GM19452 (cell line): ENCODE results near the gene YJEFN3.

Source experiments
- ATAC-seq: cut with Tn5 transposase; IDR thresholded peaks from one replicate; pipeline ENCODE4 v1.9.1; 2021; ENCODE audit not compliant: unreplicated experiment

Gene YJEFN3

DNA sequence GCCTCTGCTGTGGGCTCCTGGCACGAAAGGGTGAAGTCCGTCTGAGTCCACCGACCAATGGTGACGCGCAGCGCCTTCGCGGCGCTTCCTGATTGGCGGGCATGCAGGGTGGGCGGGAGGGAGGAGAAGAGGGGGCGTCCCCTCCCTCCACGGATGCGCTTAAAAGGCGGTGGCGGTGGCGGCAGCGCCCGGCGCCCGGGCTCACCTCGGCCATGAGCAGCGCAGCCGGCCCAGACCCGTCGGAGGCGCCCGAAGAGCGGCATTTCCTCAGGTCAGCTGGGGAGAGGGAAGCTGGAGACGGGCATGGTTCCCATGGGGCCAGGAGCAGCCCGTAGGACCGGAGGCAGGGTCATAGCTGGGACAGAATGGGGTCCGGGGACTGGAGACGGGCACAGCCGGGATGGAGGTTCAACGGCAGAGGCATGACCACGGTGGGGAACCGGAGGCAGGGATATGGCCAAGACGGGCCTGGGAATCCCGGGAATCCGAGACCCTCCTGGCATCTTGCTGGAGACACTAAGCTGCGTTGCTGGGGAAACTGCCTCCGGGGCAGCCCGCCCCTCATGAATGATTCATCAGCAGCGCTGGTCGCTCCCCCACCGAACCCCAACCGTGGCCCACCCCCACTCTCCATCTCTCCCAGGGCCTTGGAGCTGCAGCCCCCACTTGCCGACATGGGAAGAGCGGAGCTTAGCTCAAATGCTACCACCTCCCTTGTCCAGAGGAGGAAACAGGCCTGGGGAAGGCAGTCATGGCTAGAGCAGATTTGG lies at the start of gene YJEFN3:
Gene YJEFN3, plus strand, starts transcription at position 191 of the 770 bp plus-strand sequence. Its CDS starts 22 bp downstream, at position 213.
- ATAC-seq: no peak

DNA sequence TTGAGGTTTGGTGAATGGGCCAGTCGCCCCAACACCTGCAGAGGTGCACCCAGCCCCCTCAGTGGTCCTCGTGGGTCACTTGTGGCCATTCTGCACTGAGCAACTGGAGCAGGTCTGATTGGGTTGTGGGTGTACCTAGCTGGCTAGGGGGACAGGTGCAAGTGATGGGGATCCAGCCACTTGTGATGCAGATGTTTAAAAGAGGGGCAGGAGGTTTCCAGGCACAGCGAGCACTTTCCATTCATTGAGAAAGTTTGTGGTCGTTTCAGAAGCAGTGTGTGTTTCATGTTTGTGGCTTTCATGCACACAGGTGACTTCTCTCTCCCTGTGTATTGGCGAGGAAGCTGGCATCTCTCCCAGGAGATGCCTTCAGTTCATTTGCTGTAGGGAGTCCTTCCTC lies 48.0 kb upstream of the YJEFN3 start:
- no peak for ATAC-seq

DNA sequence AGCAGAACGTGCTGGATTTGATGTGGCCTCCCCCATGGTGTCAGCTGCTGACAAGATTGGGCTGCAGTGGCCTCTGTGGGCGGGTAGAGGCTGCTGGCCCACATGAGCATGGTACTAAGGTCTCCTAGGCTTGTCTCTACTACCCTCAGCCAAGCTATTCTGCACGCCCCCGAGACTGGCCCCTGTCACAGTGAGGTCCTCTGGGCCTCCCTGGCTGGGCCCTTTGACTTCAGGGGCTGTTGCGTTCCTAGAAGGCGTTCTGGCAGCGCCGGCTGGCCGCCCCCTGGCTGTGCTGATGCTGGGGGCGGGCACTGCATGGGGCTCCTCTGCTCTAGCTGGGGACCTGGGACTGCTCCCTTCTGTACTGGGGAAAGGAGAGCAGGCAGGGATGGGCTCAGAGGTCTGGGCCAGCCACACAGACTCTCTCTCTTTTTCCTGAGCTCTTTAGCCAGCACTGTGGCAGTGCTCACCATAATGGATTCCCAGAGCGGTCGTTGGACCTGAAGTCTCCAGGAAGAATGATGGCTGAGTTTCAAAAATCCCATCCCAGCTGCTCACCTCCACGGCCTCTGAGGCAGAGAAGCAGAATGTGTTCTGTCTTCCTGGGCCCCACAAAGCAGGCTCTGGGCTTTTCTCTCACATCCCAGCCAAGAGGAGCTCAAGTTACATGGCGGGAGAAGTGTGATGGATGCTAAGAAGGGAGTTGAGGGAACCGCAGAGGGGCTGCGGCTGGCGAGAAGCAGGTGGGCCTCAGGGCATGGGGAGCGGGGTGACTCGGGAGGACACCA lies 45.7 kb upstream of the YJEFN3 start:
- ATAC-seq: no peak

GRCh38 chr19:19485161-19485997 lies 43.3 kb upstream of the YJEFN3 start:
- no peak for ATAC-seq

GRCh38 chr19:19485998-19486290 lies 42.8 kb upstream of the YJEFN3 start:
- no peak for ATAC-seq

DNA sequence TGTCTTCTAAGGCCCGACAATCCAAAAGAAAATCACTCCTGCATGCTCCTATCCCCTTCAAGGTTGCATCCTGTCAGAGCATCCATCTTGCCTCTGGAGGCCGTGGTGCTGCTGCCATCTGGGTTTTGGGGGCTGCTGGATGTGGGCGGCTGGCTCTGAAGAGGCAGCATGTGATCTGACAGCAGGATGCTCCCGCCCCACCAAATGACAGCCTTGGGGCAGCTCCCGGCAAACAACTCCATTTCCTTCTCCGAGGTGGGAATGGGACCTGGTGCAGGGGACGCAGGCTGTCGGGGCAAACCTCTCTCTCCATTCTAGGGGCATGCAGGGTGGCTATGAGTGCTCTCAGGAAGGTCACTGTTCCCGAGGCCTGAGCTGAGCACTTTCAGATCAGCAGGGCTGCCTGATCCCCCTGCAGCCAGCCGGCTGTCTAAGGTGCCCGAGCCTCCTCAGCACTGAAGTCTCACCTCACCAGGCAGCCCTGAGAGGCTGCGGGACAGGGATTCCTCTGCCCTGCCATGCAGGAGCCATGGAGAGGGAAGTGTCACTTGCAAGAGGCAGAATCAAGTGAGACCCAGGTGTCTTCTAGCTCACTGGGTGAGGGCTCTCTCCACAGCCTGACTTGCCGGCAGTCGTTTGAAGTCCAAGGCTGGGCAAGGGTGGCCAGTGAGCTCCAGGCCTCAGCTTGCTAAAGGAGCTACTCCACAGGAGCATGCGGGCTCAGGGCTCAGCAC lies 42.2 kb upstream of the YJEFN3 start:
- ATAC-seq: no peak

- no peak for ATAC-seq
Measured at GRCh38 chr19:19487077-19487949, 41.4 kb upstream of the YJEFN3 start.

GRCh38 chr19:19487950-19488874 lies 40.5 kb upstream of the YJEFN3 start:
- no peak for ATAC-seq

GRCh38 chr19:19488875-19489690 lies 39.6 kb upstream of the YJEFN3 start:
- ATAC-seq: peak; percentile 73

GRCh38 chr19:19489804-19490204 lies 38.9 kb upstream of the YJEFN3 start:
- ATAC-seq: no peak

GRCh38 chr19:19490214-19490968 lies 38.3 kb upstream of the YJEFN3 start:
- ATAC-seq: no peak

GRCh38 chr19:19491321-19492025 lies 37.2 kb upstream of the YJEFN3 start:
- ATAC-seq: no peak

DNA sequence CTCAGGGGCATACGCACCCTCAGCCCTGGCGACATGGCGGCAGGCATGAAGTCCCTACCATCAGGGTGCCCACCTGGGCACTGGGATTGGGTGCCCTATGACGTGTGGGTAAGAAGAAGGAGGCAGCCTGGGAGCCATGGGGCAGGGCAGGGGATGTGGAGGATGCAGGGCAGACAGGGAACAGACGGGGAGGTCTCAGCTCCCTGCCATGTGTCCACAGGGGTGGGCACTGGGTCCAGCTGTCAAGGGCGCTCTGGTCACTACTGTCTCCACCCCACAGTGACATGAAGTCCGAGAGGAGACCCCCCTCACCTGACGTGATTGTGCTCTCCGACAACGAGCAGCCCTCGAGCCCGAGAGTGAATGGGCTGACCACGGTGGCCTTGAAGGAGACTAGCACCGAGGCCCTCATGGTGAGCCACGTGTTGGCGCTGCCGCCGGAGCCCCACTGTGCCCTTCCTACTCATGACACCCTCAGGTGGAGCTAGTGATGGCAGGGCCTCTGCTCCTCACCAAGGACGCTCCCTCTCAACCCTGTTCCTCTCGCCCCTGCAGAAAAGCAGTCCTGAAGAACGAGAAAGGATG lies 36.6 kb upstream of the YJEFN3 start:
- ATAC-seq: no peak

DNA sequence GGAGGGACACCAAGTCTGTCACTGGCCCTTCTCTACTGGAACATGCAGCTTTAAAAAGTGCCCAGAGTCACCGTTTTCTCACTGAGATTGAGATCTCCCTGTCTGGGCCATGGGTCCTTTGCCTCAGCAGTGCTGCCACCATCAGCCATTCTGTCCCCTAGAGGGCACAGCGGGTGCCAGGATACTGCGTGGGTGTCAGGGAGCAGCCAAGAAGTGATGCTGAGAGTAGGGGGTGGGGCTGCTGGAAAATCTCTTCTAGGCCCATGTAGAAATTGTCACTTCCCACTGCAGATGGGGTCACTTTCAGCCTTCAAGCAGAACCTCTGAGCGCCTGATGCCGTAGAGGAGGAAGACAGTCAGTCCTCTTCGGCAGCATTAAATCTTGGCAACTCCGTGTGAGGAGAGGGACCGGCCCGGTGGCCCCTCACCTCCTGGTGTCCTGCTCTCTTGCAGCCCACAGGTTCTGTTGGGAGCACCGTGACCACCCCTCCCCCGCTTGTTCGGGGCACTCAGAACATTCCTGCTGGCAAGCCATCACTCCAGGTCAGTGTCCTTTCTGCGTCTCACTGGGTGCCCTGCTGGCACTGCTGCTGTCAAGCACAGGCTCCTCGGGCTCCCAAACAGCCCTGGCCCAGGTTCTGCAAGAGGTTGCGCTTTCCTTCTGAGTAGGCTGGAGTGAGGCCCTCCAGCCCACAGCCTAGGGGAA lies 34.7 kb upstream of the YJEFN3 start:
- ATAC-seq: no peak
